NCI-H460 (cell line): ENCODE results near the gene PAXIP1. TPM values are rescaled to one million over a fixed set of nuclear protein-coding genes. Genes with fewer than 3 reads are reported as not detected.

Experiments used
- DNase-seq: peaks from one replicate; pipeline ENCODE4 v3.0.0-alpha.2; 2016; ENCODE audit warnings: low read depth; ENCODE audit errors: extremely low read depth
- total RNA-seq: library from RNA; depleted of rRNA; stranded (reverse); fragments of >200 nt; shearing (Covaris generic); gene quantifications from 2 replicates; pipeline ENCODE4 v1.2.3, GENCODE V29; 2014; rRNA removed

The PAXIP1 gene
- total RNA-seq, 1 experiment from 2014 or later: 13.8 TPM

DNA sequence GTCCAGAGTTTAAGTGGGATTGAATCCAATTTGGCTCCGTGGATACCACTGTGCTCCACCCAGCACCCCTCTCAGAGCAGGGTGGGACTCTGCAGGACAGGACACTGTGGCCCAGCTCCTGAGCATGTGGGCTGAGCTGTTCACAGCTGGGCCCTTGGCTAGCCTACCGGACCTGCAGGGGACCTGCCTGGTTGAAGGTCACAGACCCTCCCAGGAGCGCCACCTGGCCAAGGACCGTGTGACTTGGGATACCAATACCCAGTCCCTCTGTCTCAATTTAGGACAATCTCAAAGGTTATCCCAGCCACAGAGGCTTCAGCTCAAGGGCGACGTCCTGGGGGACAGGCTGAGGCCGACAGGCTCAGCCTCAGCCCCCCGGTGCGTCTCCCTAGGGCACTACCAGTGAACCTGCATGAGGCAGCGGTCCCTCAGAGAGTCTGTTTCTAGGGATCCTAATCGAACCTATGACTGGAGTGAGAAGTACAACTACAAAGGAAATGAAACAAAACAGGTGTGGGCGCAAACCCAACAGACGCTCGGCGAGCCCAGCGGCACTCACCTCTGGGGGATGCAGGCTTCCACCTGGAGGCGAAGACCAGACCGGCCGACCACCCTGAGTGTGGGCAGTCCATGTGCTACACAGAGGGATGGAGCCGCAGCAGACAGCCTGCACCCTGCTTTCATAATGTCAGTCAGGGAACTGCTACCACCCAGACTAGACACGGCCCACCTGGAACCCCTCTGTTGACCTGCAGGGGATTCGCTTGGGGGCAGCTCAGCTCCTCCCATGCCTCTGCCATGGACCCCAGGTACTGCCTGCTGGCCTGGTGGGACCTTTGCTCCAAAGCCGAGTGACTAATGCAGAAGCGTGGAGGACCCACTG is 103.7 kb downstream of the PAXIP1 start:
- no peak for DNase-seq

DNA sequence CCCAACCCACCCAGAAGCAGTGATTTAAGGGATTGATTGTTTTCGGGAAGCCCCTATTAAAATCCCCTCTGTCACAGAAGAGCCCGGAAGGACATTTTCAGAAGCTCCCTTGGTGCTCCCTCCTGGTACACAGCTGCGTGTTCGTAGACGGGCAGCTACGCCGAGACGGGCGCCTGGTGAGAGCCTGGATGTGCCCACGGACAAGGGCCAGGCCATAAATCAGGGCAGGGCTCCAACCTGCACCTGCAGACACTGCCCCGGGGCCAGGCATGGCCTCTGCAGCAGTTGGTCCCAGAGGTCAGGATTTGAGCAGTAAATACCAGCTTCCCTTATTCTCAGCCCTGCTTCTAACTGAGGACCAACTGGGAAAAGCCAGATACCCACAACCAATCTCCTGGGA is 106.8 kb downstream of the PAXIP1 start:
- DNase-seq: no peak

Other genes starting within 250 kb of the PAXIP1 start
- gene HTR5A, start 67.2 kb upstream of the PAXIP1 start, total RNA-seq: not detected in 2 replicates